ENCODE results near the gene OSBPL7.

The OSBPL7 gene

DNA sequence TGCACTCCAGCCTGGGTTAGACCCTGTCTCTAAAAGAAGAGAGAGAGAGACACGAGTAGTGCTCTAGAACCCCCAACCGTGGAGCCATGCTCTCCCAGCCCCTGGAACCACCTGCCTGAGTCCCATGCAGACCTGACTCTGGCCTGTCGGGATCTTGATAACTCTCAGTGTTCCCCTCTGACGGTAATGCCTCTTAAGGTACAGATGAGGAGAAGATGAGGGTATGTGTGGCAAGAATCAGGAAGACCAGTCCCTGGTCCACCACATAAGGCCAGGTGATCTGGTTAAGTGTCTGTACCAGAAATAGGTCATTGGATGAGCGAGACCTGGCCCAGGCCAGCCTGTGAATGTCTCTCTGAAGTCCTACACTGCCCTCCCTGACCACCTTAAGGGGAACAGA lies 18.4 kb downstream of the OSBPL7 start:
- no peak for DNase-seq

DNA sequence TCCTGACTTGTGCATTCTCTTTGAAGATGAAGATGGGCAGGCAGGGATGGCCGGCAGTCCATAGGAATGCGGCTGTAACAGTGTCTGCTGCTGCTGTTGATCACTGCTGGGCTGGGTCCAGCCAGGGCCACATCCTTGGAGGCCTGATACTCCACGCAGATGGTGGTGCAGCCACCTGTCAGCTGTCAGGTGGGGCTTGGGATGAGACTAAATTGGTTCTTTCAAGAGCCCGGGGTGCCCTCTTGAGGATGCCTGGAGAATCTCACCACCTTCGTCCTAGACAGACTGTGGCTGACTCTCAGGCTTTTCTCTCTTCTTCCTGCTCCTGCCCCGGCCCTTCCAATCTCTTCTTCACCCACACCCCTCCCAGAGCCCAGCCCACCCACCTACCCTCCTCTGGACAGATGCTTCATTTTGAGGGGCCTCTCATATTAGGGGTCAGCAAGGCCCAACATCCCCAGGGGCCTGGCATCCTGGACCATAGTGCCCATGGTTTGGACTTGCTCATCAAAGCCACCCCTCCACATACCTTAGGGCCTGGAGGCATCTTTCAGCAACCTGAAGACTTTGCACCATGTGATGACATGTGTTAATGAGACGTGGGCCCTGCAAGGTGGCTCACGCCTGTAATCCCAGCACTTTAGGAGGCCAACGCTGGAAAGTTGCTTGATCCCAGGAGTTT lies 19.1 kb downstream of the OSBPL7 start:
- peak; percentile 47 for DNase-seq

GRCh38 chr17:47801906-47802305 lies 19.7 kb downstream of the OSBPL7 start:
- DNase-seq, result no peak

DNA sequence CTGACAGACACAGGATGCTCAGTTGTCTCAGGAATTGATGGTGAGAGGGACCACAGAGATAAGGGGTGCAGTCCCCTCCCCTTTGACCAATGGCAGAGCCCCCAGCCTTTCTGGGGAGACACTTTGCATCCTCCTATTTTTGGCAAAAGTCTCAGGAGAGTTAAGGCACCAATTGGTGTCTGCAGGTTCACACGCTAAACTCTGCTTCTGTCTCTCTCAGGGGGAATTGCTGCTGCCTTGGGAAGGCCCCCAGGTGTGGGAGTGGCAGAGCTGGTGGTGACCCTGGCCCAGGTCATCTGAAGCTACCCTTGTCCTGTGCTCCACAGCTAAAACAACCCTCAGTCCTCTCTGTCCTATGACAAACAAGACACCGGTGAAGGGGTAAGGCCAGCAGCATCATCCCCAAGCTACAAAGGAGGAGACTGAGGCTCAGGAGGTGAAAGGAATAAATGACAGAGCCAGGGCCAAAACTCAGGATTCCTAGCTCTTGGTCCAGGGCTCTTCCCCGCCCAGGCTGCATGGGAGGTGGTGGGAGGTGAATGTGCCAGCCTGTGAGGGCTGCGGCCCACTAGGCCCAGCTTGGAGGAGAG lies 20.3 kb downstream of the OSBPL7 start:
- DNase-seq, result no peak

DNA sequence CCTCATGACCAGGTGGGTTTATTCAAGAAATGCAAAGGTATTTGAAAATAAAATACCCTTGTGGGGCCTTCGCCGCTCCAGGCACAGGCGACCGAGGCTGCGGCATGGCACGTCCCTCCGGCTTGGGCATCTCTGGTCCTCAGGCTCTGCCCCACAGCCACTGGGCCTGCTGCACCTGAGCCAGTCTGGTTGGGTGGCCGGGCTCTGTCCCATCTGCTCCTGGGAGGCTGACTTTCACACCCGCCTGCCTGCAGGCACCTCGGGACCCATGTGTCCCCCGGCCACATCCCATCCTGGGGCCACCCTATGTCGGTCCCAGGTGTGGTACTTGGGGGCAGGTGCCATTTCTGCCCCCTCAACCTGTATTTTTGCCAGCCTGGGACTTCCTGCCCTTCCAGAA lies 20.9 kb downstream of the OSBPL7 start:
- no peak for DNase-seq

GRCh38 chr17:47797797-47798196 lies 23.8 kb downstream of the OSBPL7 start:
- no peak for DNase-seq

GRCh38 chr17:47792979-47793378 lies 28.6 kb downstream of the OSBPL7 start:
- DNase-seq, result no peak

DNA sequence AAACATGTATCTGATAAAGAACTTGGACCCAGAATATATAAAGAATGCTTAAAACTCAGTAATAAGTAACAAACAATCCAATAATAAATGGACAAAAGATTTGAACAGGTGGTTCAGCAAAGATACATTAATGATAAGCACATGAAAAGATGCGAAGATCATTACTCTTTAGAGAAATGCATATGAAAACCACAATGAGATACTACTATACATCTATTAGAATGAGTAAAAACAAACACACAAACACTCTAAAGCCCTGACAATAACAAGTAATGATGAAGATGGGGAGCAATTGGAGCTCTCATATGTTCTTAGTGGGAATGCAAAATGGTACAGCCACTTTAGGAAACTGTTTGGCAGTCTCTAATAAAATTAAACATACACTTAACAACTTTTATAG lies 29.1 kb downstream of the OSBPL7 start:
- no peak for DNase-seq

DNA sequence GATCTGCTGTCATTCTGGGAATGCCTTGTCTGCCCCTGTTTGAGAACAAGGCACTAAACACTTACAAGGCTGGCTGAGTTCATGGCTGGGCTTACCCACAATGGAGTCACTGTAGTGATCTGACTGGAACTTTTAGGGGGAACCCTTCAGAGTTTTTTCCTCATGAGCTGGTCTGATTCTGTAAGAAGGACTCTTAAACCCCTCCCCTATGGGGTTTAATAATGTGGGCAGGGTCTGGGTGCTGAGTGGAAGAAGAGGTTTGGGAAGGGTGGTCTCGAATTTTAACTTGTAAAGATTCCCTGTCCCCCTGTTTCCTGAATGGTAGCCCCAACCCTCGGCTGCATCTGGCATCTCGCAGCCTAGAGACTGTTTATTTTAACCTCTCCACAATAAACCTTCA lies 30.6 kb downstream of the OSBPL7 start:
- DNase-seq, result no peak

DNA sequence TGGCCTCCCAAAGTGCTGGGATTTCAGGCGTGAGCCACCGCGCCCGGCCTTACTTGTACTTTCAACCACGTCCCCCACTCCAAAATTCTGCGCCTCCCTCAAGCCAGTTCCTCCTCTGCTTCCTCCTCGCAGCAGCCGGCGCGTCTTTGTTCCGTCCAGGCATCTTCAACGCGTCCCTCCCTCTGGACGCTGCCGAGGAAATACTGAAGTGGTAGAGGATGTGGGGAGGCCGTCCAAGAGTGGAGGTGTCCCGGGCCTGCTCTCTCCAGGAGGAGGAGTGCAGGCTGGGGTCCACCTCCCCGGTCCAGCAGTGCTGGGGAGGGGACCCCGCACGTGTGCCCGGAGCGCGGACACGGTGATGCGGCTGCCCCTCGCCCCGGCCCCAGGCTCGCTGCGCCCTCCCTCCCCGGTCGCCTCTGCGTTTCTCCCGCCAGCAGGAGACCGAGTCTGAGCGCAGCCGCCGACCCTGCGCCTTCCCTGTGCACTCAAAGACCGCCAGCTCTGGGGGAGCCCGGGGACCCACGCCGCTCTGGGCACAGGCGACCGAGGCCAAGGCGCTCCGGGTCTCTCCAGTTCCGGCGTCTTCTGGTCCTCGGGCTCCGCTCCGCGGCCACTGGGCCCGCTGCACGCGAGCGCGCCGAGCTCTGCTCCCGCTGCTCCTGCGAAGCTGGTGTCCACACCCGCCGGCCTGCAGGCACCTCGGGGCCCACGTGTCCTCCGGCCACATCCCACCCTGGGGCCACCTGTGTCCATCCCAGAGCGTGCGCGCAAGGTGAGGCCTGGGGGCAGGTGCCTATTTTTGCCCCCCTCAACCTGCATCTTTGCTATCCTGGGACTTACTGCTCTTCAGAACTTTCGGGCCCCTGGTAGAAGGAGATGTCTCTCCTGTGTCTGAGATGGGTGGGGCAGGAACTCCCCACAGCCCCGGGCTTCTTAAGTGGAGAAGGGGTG lies 31.7 kb downstream of the OSBPL7 start:
- DNase-seq, result peak; percentile 40

DNA sequence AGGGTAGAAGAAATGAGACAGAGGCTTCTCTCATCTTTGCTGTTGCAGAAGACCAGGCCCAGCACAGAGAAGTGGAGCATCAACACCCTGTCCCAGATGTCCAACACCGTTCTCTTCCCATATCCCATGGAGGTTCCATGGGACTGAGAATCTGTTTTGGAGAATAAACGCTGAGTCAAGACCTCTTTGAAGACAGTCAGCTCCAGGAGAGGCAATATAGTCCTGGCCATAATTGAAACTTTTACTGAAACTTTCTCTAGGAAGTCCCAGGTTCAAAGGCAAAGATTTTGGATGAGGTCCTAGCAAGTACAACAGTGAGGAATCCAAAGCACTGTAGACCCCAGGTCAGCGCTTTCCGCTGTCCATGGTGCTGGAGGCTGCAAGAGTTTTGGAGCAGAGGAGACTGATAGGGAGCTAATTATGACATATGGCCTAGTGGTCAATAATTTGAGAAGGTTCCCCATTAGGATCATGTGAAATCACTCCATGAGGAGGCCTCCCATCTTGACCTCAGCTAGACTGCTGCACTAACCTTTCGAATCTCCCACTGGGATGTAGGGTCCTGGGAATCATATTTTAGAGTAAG lies 36.0 kb downstream of the OSBPL7 start:
- no peak for DNase-seq

DNA sequence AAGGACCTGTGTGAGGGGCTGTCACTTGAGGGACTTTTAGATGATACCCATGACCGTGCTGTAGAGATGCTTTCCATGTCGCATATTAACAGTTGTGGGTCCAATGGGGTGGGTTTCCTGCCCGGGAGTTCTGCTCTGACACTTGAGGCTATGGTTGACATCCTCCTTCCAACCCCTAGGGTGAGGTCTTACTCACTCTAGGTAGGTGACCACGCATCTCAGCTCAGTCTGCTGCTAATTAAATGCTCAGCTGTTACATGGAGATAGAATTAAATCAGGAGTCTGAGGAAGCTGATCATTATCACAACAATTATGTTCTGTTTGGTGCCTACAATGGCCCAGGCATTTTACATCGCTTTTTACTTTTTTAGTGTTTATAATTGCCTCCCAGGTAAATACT lies 40.2 kb downstream of the OSBPL7 start:
- no peak for DNase-seq

GRCh38 chr17:47778184-47778635 lies 43.4 kb downstream of the OSBPL7 start:
- DNase-seq, result no peak

GRCh38 chr17:47776330-47777197 lies 45.0 kb downstream of the OSBPL7 start:
- DNase-seq, result peak; percentile 14

DNA sequence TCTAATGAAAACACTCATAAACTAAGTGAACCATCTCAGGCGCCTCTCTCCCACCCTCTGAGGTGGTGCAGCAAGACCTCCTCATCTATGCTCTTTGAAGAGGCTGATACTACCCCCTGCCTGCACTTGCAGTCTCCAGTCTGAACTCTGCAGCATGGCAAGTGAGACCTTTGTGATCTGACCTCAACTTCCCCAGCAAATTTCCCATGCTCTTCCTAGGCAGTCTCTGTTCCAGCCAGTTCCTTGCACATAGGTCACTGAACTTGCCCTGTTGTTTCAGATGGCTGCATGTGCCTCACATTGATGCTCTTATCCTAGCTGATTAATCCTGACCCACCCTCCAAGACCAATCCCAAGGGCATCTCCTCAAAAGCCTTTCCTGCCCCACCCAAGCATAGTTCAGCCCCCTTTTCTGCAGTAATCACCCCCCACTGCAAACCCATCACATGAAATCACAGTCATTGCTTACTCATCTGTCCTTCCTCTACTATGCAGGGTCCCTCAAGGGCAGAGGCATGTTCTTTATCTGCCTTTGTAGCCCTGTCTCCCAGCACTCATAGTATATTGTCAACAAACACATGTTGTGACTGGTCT lies 46.5 kb downstream of the OSBPL7 start:
- DNase-seq, result no peak

DNA sequence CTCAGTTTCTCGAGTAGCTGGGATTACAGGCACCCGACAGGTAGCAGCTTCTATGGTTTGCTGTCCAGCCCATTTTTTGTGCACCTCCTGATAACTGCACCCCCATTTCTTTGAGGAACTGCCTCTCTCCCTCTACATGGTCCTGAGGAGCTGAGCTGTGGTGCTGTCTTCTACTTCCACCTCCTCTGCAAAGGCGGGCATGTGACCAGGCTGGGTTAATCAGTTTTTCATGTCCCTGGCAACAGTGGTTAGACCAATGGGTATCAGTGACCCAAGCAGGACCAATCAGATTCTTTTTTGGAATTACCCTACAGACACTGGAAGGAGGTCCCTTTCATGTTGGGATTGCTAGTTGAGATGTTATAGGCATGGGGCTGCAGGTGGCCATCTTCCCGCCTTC lies 47.3 kb downstream of the OSBPL7 start:
- no peak for DNase-seq

- DNase-seq, result peak; percentile 15
These were observed 47.9 kb downstream of the OSBPL7 start for GRCh38 chr17:47773649-47774048.

DNA sequence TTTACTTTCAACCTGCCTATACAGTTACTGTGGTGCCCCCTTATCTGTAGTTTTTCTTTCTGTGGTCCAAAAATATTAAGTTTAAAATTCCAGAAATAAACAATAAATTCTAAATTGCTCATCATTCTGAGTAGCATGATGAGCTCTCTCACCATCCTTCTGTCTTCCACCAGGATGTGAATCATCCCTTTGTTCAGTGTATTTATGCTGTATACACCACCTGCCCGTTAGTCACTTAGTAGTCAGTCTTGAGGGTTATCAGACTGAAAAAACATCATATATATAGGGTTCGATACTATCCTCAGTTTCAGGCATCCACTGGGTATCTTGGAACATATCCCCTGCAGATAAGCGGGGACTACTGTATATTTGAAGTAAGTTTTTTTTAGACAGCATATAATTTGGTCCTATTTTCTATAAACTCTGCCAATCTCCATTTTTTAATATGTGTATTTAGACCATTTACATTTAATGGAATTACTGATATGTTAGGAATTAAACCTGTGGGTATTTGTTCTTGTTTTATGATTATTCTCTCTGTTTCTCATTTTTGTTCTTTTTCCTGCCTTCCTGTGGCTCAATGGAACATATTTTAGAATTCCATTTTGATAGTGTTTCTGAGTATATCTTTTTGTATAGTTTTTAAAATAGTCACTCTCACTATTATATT lies 57.5 kb downstream of the OSBPL7 start:
- no peak for DNase-seq

- no peak for DNase-seq
These were observed 58.9 kb downstream of the OSBPL7 start for GRCh38 chr17:47762728-47763127.

- DNase-seq, result no peak
These were observed 61.0 kb downstream of the OSBPL7 start for GRCh38 chr17:47760409-47761140.

GRCh38 chr17:47757386-47757785 lies 64.2 kb downstream of the OSBPL7 start:
- no peak for DNase-seq
